Urinary bladder (tissue), 4 donors: Measurements from ENCODE around the gene EHD1. TPM values are rescaled to one million over a fixed set of nuclear protein-coding genes. Genes with fewer than 3 reads are reported as not detected.

Experiments
- DNase-seq: peaks from one replicate; pipeline ENCODE4 v3.0.0-alpha.2; 2015; ENCODE audit errors: extremely low spot score
- H3K27ac ChIP-seq: one replicate; pipeline ENCODE4 v1.5.1; 2013; ENCODE audit warnings: low read depth, mild to moderate bottlenecking, moderate library complexity
- H3K36me3 ChIP-seq: one replicate; pipeline ENCODE4 v1.6.1; 2013; ENCODE audit warnings: mild to moderate bottlenecking, moderate library complexity; ENCODE audit not compliant: insufficient read depth
- H3K4me1 ChIP-seq: one replicate; pipeline ENCODE4 v1.6.1; 2013; ENCODE audit warnings: mild to moderate bottlenecking, moderate library complexity; ENCODE audit not compliant: insufficient read depth
- H3K4me3 ChIP-seq: one replicate; pipeline ENCODE4 v1.5.1; 2013; ENCODE audit warnings: low read depth, low read length
- WGBS: extraction: QIAGEN DNeasy Blood & Tissue Kit; methylation state at CpG from one replicate; pipeline ENCODE4 v1.1.7; 2013; 5-methylcytosine and 5-hydroxymethylcytosine counted together
- polyA plus RNA-seq: library from polyadenylated mRNA; stranded (reverse); fragments of 200-250 nt; gene quantifications from one replicate; pipeline ENCODE4 v1.2.3, GENCODE V29; 2013
- total RNA-seq: library from RNA; depleted of rRNA; stranded (reverse); fragments of >200 nt; gene quantifications from one replicate; pipeline ENCODE4 v1.2.3, GENCODE V29; 2014
- donor health status: healthy with polysubstance abuse.
- donor health status: healthy.

EHD1 gene
- total and polyA plus RNA-seq, 2 donors: 31.3 to 50.5 TPM

DNA sequence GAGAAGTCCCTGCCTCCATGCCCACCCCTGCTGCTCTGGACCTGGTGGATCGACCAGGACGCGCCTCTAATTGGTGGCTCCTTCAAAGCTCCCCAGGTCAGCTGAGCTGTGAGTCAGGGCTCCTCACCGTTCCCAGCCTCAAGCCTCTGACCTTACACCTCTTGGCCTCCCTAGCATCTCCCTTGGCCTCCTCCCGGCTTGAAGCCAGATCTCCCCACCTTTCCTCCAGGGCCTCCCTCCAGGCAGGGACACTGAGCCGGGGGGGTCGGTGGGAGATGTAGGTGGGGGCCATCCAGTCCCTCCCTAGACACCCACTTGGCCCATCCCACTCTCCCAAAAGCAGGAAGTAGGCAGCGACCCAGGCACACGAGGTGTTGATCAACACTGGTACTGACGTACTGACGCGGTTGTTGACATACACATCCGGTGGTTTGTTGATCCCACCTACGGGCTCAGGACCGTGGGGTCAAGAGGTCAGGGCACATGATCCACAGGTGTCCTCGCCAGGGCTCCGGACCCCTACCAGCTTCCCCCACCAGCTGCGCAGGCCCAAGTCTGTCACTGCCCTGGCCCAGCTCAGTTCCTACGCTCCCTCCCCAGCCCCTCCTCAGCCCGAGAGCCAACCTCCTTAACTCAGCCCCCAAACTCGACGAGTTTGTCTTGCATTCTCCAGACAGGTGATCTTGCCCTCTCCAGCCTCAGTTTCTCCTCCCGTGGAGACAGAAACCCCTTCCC, 37.8 kb upstream of the EHD1 start:
- Histone ChIP-seq H3K4me3 (peak overlapping the region; percentile 82), H3K4me1 (no peaks in the 10 kb centered on the region), H3K27ac (peak overlapping the region; percentile 70), H3K36me3 (peaks cover 5% of the 10 kb centered on the region)
- no peak for DNase-seq
- 7% methylated on average over 23 of the region's 23 CpGs for WGBS

DNA sequence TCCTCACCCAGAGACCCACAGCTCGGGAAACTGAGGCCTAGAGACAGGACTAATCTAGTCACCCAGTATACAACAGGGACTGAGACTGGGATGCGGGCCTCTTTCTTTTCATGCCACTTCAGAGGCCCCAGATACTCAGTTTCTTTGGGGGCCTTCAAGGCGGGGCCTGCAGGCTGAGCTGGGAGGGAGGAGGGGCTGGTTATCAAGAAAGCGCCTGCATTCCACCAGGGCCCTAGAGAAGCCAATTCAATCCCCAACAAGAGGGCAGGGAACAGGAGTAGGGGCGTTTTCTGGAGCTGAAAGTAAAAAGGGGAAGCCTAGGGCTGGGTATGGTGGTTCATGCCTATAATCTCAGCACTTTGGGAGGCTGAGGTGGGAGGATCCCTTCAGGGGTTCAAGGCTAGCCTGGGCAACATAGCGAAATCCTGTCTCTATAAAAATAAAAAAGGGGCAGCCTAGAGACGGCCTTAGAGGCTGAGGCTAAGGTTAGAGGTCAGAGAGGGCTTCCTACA, 37.0 kb upstream of the EHD1 start:
- no peak for DNase-seq
- Histone ChIP-seq H3K4me3 (no peak overlapping the region), H3K4me1 (no peaks in the 10 kb centered on the region), H3K27ac (no peak overlapping the region), H3K36me3 (peaks cover 5% of the 10 kb centered on the region)
- WGBS: 77% methylated on average over 7 of the region's 7 CpGs

DNA sequence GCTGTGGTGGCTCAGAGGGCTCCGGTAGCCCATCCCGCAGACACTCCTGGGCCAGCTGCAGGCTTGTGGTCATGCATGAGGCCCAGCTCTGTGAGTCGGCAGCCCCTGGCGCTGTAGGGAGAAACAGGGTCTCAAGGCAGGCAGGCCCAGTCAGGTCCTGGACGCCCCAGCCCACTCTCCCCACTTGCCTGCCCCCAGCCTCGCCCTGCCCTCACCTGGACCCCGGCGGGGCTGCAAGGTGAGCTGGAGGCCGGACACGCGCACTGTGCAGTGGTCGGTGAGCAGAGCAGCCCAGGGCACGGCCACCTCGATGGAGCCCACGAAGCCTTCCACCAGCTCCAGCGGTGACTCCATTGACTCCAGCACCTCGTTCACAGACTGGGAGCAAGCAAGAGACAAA, 35.7 kb upstream of the EHD1 start:
- DNase-seq: no peak
- WGBS: 95% methylated on average over 17 of the region's 17 CpGs
- no peaks in the 10 kb centered on the region for H3K4me1 ChIP-seq
- no peak overlapping the region for H3K4me3 ChIP-seq
- no peak overlapping the region for H3K27ac ChIP-seq
- peaks cover 7% of the 10 kb centered on the region for H3K36me3 ChIP-seq

DNA sequence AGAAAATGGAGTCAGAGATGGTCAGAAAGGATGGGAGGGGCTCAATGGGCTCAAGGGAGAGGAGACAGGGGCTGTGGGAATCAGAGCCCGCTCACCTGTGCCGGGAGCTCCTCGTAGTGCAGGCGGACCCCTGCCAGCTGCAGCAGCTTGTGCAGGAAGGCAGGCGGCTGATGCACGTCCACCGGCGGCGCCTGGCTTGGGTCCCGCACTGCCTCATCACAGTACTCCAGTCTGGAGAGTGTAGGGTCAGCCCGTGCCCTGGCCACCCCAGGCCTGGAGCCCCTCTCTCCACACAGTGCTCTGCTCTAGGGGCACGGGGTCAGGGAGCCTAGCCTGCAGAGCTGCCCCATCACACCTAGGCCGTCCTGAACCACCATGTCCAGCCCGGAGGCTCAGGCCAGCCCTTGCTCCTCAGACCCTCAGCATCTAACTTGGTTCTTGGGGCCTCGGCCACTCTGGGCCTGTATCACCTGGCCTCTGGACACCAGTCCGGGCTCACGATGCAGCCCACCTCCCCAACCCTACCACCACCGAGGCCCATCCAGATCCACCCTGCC, 34.8 kb upstream of the EHD1 start:
- no peak for DNase-seq
- Histone ChIP-seq H3K36me3 (peaks cover 7% of the 10 kb centered on the region), H3K27ac (no peak overlapping the region), H3K4me1 (no peaks in the 10 kb centered on the region), H3K4me3 (no peak overlapping the region)
- 90% methylated on average over 18 of the region's 18 CpGs for WGBS

DNA sequence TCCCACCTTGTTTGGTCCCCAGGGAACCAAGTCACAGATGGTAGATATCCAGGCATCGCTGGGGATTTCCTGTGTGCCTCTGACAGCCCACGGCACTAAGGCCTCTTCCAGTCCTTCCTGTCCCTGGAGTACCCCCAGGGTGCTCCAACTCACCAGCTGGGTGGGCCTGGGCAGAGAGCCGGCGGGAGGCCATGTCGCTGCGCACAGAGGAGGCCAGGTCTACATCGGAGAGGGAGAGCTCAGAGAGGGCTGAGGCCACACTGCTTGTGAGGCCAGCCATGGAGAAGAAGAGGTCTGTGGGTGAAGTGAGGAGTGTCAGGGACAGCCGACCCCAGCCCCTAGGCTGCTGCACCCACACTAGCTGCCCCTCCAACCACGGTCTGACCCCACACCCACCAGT, 33.3 kb upstream of the EHD1 start:
- Histone ChIP-seq H3K4me3 (no peak overlapping the region), H3K36me3 (peaks cover 10% of the 10 kb centered on the region), H3K4me1 (no peaks in the 10 kb centered on the region), H3K27ac (no peak overlapping the region)
- WGBS: 90% methylated on average over 9 of the region's 9 CpGs
- no peak for DNase-seq

DNA sequence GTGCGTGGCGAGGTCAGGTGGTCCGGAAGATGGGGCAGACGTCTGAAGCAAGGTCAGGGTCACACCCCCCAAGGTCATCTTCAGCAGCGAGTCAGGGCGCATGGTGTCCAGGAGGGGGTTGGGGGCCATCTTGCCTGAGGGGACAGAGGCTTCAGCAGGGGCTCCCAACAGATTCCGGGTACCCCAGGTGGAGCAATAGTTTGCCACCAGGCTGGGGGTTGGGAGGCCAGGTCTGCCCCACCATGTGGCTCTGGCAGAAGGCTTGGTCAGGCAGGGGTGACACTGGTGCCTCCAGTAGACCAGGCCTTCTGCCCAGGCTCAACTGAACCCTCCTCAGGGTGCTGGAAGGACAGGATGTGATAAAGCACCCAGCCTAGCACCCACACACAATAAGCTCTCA, 32.7 kb upstream of the EHD1 start:
- DNase-seq: no peak
- no peaks in the 10 kb centered on the region for H3K4me1 ChIP-seq
- H3K27ac ChIP-seq: no peak overlapping the region
- no peak overlapping the region for H3K4me3 ChIP-seq
- H3K36me3 ChIP-seq: peaks cover 13% of the 10 kb centered on the region
- WGBS: 89% methylated on average over 7 of the region's 7 CpGs

DNA sequence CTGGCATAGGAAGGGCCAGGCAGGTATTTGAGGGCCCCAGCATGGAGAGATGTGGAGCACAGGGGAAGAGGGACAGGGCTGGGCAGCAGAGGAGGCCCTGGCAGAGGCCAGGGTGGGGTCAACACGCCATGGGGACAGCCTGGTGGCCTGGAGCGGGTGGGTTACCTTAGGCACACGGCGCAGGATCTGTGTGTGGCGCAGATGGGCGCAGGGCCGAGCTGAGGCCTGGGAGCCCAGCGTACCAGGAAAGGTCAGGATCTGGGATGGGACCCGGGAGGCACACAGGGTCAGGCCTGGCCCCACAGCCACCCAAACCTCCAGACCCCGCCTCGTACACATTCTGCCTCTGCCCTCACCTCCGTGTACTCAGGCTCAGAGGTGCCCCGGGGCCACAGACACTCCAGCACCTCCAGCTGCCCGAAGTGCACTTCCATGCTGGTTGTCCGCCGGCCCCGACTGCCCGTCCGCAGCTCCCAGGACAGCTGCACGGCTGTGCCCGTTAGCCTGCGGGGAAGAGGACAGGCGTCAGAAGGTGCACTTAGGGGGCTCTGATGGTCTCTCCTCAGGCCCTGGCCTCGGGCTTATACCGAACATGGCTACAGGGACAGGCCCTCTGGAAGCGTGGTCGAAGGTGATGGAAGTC, 32.2 kb upstream of the EHD1 start:
- peaks cover 13% of the 10 kb centered on the region for H3K36me3 ChIP-seq
- H3K4me3 ChIP-seq: no peak overlapping the region
- no peak overlapping the region for H3K27ac ChIP-seq
- no peak for DNase-seq
- H3K4me1 ChIP-seq: no peaks in the 10 kb centered on the region
- 92% methylated on average over 27 of the region's 27 CpGs for WGBS

DNA sequence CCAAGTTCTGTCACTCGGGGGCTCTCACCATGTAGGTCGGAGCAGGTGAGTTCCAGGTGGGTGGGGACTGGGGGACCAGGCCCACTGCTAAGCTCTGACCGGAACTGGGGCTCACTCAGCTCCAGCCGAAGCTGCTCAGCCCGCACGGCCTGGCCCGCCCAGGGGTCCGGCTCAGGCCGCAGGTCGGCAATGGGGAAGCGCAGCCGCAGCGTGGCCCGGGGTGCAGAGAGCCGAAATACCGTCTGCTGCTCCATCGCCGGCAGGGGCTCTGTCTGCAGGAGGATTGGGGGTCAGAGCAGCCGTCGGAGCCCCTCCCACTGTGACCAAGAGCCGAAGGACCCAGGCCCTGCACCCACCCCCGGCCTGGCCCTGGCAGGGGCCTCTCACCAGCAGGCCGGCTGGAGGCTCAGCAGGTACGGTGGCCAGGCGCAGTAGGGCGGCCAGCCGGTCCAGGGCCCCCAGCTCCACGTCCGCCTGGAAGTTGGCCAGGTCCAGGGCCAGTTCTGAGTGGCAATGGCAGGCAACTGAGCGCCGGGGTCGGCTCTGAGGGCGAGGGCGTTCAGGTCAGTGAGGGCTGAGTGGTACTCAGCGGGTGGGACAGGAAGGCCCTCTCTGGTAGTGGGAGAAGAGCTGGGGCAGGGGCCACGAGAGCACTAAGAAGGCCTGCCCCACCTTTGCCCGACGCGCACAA, 31.4 kb upstream of the EHD1 start:
- WGBS: 91% methylated on average over 39 of the region's 39 CpGs
- DNase-seq: no peak
- H3K27ac ChIP-seq: no peak overlapping the region
- peaks cover 13% of the 10 kb centered on the region for H3K36me3 ChIP-seq
- H3K4me3 ChIP-seq: no peak overlapping the region
- no peaks in the 10 kb centered on the region for H3K4me1 ChIP-seq

DNA sequence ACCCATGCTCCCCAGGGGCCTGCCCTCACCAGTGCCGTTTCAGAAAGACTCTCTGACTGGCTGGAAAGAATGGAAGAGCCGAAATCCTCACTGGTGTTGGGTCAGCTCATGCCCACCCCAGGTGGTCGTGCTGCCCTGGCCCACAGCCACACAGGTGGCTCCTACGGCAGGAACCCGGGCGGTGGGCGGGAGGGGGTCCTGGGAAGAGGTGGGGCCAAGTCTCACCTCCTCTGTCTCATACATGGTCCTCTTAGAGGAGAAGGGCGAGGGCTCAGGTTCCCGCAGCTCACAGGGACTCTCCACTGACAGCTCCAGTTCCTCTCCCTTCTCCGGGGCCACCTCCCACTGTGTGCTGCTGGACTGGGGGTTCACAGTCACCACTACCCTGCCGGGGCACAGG, 30.3 kb upstream of the EHD1 start:
- WGBS: 89% methylated on average over 11 of the region's 11 CpGs
- no peak for DNase-seq
- no peaks in the 10 kb centered on the region for H3K4me1 ChIP-seq
- H3K27ac ChIP-seq: no peak overlapping the region
- H3K36me3 ChIP-seq: peaks cover 13% of the 10 kb centered on the region
- no peak overlapping the region for H3K4me3 ChIP-seq

DNA sequence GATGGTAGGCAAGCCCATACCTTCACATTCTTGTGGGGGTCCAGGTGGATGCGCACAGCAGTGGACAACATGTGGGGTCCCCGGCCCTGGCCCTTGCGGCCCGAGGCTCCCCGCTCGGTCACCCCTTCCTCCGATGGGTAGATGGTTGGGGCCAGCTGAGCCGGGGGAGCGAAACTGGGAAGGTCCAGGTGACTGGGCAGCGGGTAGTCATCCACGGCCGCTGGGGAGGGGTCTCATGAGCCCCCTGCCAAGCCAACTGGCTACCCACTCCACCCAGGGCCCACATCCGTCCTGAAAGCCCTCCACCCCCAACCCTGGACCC, 27.9 kb upstream of the EHD1 start:
- no peak overlapping the region for H3K4me3 ChIP-seq
- no peak for DNase-seq
- no peaks in the 10 kb centered on the region for H3K4me1 ChIP-seq
- H3K27ac ChIP-seq: no peak overlapping the region
- 96% methylated on average over 13 of the region's 13 CpGs for WGBS
- peaks cover 19% of the 10 kb centered on the region for H3K36me3 ChIP-seq

DNA sequence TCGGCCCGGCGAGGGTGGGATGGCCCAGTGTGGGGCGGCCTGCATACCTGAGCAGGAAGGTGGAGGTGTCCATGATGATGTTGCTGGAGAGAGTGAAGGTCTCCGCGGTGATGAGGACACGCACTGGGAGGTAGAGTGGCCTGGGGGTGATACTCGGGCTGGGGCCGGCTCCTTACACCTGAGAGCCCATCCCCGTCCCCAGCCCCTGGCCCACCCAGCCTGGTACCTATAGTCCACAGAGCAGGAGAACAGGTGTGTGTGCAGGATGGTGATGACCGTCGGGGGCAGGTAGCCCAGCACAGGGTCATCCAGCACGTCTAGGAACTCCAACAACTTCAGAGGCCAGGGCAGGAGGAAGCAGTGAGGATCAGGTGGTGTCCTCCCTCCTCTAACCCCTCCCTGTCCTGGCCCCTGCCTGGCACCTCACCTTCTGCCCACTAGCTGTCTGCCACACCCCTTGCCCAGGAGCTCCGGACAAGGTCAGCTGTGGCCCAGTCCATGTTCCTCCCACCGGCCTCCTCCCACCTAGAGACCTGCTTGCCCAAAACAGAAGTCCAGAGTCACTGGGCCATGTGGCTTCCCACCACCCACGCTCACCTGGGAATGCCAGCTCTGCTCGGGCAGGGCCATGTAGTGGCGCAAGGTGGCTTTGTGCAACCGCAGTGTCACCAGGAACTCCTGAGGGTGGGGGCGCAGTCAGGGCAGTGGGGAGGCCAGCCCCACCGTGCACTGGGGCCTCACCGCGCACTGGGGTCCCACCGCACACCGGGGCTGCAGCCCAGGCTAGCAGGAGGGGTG, 27.3 kb upstream of the EHD1 start:
- 93% methylated on average over 25 of the region's 25 CpGs for WGBS
- Histone ChIP-seq H3K4me1 (no peaks in the 10 kb centered on the region), H3K4me3 (no peak overlapping the region), H3K27ac (no peak overlapping the region), H3K36me3 (peaks cover 19% of the 10 kb centered on the region)
- DNase-seq: no peak

DNA sequence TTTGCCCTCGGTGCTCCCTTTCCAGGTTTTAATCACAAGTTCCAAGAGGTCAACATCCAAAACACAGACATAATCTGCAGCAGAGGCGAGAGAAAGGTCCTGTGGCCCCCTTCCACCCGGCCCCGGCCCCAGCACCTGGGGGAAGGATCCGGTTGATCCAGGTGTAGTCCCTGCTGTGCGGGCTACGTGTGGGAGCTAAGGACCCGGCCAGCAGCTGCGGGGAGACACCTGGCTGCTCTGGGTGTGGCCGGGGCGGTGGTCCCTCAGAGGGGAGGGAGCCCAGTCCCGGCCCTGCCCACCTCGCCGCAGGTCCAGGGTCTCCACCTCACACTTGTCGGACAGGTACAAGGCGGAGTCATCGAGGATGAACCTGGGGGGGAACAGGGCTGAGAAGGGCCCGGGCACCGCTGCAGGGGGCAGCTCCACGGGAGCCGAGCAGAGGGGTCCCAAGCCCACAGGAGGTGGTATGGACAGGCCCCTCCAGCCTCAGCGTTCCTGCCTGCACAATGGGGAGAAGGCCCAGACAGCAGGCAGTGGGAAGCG, 24.9 kb upstream of the EHD1 start:
- no peak overlapping the region for H3K4me3 ChIP-seq
- H3K36me3 ChIP-seq: peaks cover 17% of the 10 kb centered on the region
- H3K4me1 ChIP-seq: no peaks in the 10 kb centered on the region
- no peak for DNase-seq
- 96% methylated on average over 23 of the region's 23 CpGs for WGBS
- no peak overlapping the region for H3K27ac ChIP-seq
